ENCODE results near the gene GCAT.

Gene GCAT

GRCh38 chr22:37809672-37810333 lies 2.1 kb downstream of the GCAT start:
- Histone ChIP-seq H3K27me3 (replicated peaks; ENCODE audit: control insufficient read depth, insufficient read depth, low read length, poor library complexity, severe bottlenecking) (peaks cover 34% of the 10 kb centered on the region), H3K4me1 (ENCODE audit: control insufficient read depth, insufficient read depth, low read length, poor library complexity, severe bottlenecking) (peaks cover 25% of the 10 kb centered on the region), H3K9me3 (ENCODE audit: control insufficient read depth, low read length) (no peaks in the 10 kb centered on the region), H3K36me3 (ENCODE audit: control insufficient read depth, insufficient read depth, low read length) (no peaks in the 10 kb centered on the region), H3K27ac (ENCODE audit: insufficient read depth, low read length, poor library complexity, severe bottlenecking) (no peak overlapping the region), H3K4me3 (ENCODE audit: insufficient read depth, low read depth, low read length, poor library complexity, severe bottlenecking) (no peak overlapping the region)
- no peak for DNase-seq

- H3K4me3 ChIP-seq (ENCODE audit: insufficient read depth, low read depth, low read length, poor library complexity, severe bottlenecking): no peak overlapping the region
- no peaks in the 10 kb centered on the region for H3K36me3 ChIP-seq (ENCODE audit: control insufficient read depth, insufficient read depth, low read length)
- no peak for DNase-seq
- H3K4me1 ChIP-seq (ENCODE audit: control insufficient read depth, insufficient read depth, low read length, poor library complexity, severe bottlenecking): peaks cover 16% of the 10 kb centered on the region
- peaks cover 20% of the 10 kb centered on the region for H3K27me3 ChIP-seq (replicated peaks; ENCODE audit: control insufficient read depth, insufficient read depth, low read length, poor library complexity, severe bottlenecking)
- no peak overlapping the region for H3K27ac ChIP-seq (ENCODE audit: insufficient read depth, low read length, poor library complexity, severe bottlenecking)
- H3K9me3 ChIP-seq (ENCODE audit: control insufficient read depth, low read length): no peaks in the 10 kb centered on the region
Measured at GRCh38 chr22:37811867-37812266, 4.1 kb downstream of the GCAT start.

- peaks cover 8% of the 10 kb centered on the region for H3K27me3 ChIP-seq (replicated peaks; ENCODE audit: control insufficient read depth, insufficient read depth, low read length, poor library complexity, severe bottlenecking)
- no peaks in the 10 kb centered on the region for H3K36me3 ChIP-seq (ENCODE audit: control insufficient read depth, insufficient read depth, low read length)
- no peak overlapping the region for H3K27ac ChIP-seq (ENCODE audit: insufficient read depth, low read length, poor library complexity, severe bottlenecking)
- no peak for DNase-seq
- H3K9me3 ChIP-seq (ENCODE audit: control insufficient read depth, low read length): no peaks in the 10 kb centered on the region
- H3K4me1 ChIP-seq (ENCODE audit: control insufficient read depth, insufficient read depth, low read length, poor library complexity, severe bottlenecking): peaks cover 12% of the 10 kb centered on the region
- no peak overlapping the region for H3K4me3 ChIP-seq (ENCODE audit: insufficient read depth, low read depth, low read length, poor library complexity, severe bottlenecking)
Measured at GRCh38 chr22:37812869-37813678, 5.3 kb downstream of the GCAT start.

- no peaks in the 10 kb centered on the region for H3K9me3 ChIP-seq (ENCODE audit: control insufficient read depth, low read length)
- H3K4me3 ChIP-seq (ENCODE audit: insufficient read depth, low read depth, low read length, poor library complexity, severe bottlenecking): no peak overlapping the region
- DNase-seq: no peak
- H3K4me1 ChIP-seq (ENCODE audit: control insufficient read depth, insufficient read depth, low read length, poor library complexity, severe bottlenecking): peaks cover 19% of the 10 kb centered on the region
- H3K27me3 ChIP-seq (replicated peaks; ENCODE audit: control insufficient read depth, insufficient read depth, low read length, poor library complexity, severe bottlenecking): no peaks in the 10 kb centered on the region
- no peaks in the 10 kb centered on the region for H3K36me3 ChIP-seq (ENCODE audit: control insufficient read depth, insufficient read depth, low read length)
- no peak overlapping the region for H3K27ac ChIP-seq (ENCODE audit: insufficient read depth, low read length, poor library complexity, severe bottlenecking)
Measured at GRCh38 chr22:37815593-37815992, 7.9 kb downstream of the GCAT start.

GRCh38 chr22:37816543-37817180 lies 8.9 kb downstream of the GCAT start:
- Histone ChIP-seq H3K9me3 (ENCODE audit: control insufficient read depth, low read length) (no peaks in the 10 kb centered on the region), H3K4me3 (ENCODE audit: insufficient read depth, low read depth, low read length, poor library complexity, severe bottlenecking) (no peak overlapping the region), H3K27ac (ENCODE audit: insufficient read depth, low read length, poor library complexity, severe bottlenecking) (no peak overlapping the region), H3K27me3 (replicated peaks; ENCODE audit: control insufficient read depth, insufficient read depth, low read length, poor library complexity, severe bottlenecking) (no peaks in the 10 kb centered on the region), H3K4me1 (ENCODE audit: control insufficient read depth, insufficient read depth, low read length, poor library complexity, severe bottlenecking) (peaks cover 19% of the 10 kb centered on the region), H3K36me3 (ENCODE audit: control insufficient read depth, insufficient read depth, low read length) (no peaks in the 10 kb centered on the region)
- DNase-seq: no peak

- Histone ChIP-seq H3K4me3 (ENCODE audit: insufficient read depth, low read depth, low read length, poor library complexity, severe bottlenecking) (peak overlapping the region; percentile 49), H3K9me3 (ENCODE audit: control insufficient read depth, low read length) (no peaks in the 10 kb centered on the region), H3K27me3 (replicated peaks; ENCODE audit: control insufficient read depth, insufficient read depth, low read length, poor library complexity, severe bottlenecking) (no peaks in the 10 kb centered on the region), H3K27ac (ENCODE audit: insufficient read depth, low read length, poor library complexity, severe bottlenecking) (peak overlapping the region; percentile 39), H3K36me3 (ENCODE audit: control insufficient read depth, insufficient read depth, low read length) (no peaks in the 10 kb centered on the region), H3K4me1 (ENCODE audit: control insufficient read depth, insufficient read depth, low read length, poor library complexity, severe bottlenecking) (peaks cover 19% of the 10 kb centered on the region)
- peak; percentile 62 to 69 (median 62) for DNase-seq
Measured at GRCh38 chr22:37817705-37818408, 10.1 kb downstream of the GCAT start.

GRCh38 chr22:37818409-37819104 lies 10.8 kb downstream of the GCAT start:
- Histone ChIP-seq H3K4me3 (ENCODE audit: insufficient read depth, low read depth, low read length, poor library complexity, severe bottlenecking) (peak overlapping the region; percentile 49), H3K36me3 (ENCODE audit: control insufficient read depth, insufficient read depth, low read length) (no peaks in the 10 kb centered on the region), H3K27me3 (replicated peaks; ENCODE audit: control insufficient read depth, insufficient read depth, low read length, poor library complexity, severe bottlenecking) (no peaks in the 10 kb centered on the region), H3K9me3 (ENCODE audit: control insufficient read depth, low read length) (no peaks in the 10 kb centered on the region), H3K4me1 (ENCODE audit: control insufficient read depth, insufficient read depth, low read length, poor library complexity, severe bottlenecking) (peaks cover 19% of the 10 kb centered on the region), H3K27ac (ENCODE audit: insufficient read depth, low read length, poor library complexity, severe bottlenecking) (no peak overlapping the region)
- peak; percentile 19 to 51 (median 25) for DNase-seq

GRCh38 chr22:37819105-37819433 lies 11.3 kb downstream of the GCAT start:
- Histone ChIP-seq H3K36me3 (ENCODE audit: control insufficient read depth, insufficient read depth, low read length) (no peaks in the 10 kb centered on the region), H3K27me3 (replicated peaks; ENCODE audit: control insufficient read depth, insufficient read depth, low read length, poor library complexity, severe bottlenecking) (no peaks in the 10 kb centered on the region), H3K4me1 (ENCODE audit: control insufficient read depth, insufficient read depth, low read length, poor library complexity, severe bottlenecking) (peaks cover 19% of the 10 kb centered on the region), H3K27ac (ENCODE audit: insufficient read depth, low read length, poor library complexity, severe bottlenecking) (no peak overlapping the region), H3K9me3 (ENCODE audit: control insufficient read depth, low read length) (no peaks in the 10 kb centered on the region), H3K4me3 (ENCODE audit: insufficient read depth, low read depth, low read length, poor library complexity, severe bottlenecking) (peak overlapping the region; percentile 49)
- DNase-seq: no peak

GRCh38 chr22:37820350-37820749 lies 12.6 kb downstream of the GCAT start:
- H3K4me1 ChIP-seq (ENCODE audit: control insufficient read depth, insufficient read depth, low read length, poor library complexity, severe bottlenecking): peaks cover 19% of the 10 kb centered on the region
- no peaks in the 10 kb centered on the region for H3K27me3 ChIP-seq (replicated peaks; ENCODE audit: control insufficient read depth, insufficient read depth, low read length, poor library complexity, severe bottlenecking)
- H3K36me3 ChIP-seq (ENCODE audit: control insufficient read depth, insufficient read depth, low read length): no peaks in the 10 kb centered on the region
- H3K9me3 ChIP-seq (ENCODE audit: control insufficient read depth, low read length): no peaks in the 10 kb centered on the region
- no peak for DNase-seq
- H3K4me3 ChIP-seq (ENCODE audit: insufficient read depth, low read depth, low read length, poor library complexity, severe bottlenecking): no peak overlapping the region
- H3K27ac ChIP-seq (ENCODE audit: insufficient read depth, low read length, poor library complexity, severe bottlenecking): no peak overlapping the region
